IPS DF 4.7 (cell line): ENCODE results near the gene SEPTIN10.
"Not testable (repeated sequence)": the region's sequence is repeated elsewhere in the genome, so short reads cannot be mapped to it uniquely, and the experiment has no call there.

Source experiments
- DNase-seq: peaks from one replicate; pipeline ENCODE4 v3.0.0-alpha.2; 2013; ENCODE audit warnings: low spot score; ENCODE audit errors: extremely low read depth

The SEPTIN10 gene

DNA sequence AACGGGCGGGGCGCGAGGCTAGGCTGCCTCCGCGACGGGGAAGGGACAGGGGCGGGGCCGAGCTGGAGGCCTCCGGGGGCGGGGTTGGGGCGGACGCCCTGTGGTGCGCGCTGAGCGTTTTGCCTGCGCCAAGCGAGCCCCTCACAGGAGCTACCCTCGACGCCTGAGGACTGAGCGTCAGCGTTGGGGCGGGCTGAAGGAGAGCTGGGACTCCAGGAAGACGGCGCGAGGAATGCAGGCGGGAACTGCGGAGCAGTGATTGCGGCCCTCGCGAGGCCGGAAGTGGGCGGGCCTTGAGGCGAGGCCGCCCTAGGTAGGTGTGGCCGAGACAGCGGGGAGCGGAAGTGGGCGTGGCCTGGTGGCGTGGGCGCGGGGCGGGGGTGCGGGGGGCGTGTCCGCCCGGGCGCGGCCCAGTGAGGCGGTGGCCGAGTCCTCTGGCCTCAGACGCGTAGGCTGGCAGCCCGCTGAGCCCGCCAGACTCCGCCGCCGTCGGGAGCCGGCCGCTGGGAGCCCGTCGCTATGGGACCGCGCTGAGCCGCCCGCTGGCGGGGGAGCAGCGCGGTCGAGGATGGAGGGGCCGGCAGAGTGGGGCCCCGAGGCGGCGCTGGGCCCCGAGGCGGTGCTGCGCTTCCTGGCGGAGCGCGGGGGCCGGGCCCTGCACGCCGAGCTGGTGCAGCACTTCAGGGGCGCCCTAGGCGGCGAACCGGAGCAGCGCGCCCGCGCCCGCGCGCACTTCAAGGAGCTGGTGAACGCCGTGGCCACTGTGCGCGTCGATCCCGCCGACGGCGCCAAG, at the start of gene SEPTIN10, which contains the start of gene SOWAHC:
TSS of gene SEPTIN10 (minus strand) at position 45 of the 793 bp plus-strand sequence. CDS start 139 bp downstream, outside the sequence.
TSS of gene SOWAHC (plus strand) at position 443 of the 793 bp plus-strand sequence. CDS start at position 569, 126 bp downstream.
- peak; percentile 85 for DNase-seq

DNA sequence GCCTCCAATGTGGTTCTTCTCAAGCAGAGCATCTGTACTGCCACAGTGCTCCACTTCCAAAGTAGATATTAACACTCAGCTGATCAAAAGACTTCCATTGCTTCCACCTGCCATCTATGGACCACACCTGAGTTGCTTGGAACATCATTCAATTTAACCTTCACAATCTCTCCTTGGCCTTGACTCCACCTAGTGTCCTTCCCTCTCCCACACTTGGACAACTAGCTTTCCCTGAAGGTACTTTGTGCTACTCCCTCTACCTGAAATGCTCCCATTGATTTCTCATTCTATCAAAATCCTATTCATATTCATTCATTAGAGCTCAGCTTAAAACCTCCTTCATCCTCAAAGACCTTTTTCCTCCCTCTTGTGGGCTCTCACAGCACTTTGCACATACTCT, 49.1 kb upstream of the SEPTIN10 start:
- no peak for DNase-seq

DNA sequence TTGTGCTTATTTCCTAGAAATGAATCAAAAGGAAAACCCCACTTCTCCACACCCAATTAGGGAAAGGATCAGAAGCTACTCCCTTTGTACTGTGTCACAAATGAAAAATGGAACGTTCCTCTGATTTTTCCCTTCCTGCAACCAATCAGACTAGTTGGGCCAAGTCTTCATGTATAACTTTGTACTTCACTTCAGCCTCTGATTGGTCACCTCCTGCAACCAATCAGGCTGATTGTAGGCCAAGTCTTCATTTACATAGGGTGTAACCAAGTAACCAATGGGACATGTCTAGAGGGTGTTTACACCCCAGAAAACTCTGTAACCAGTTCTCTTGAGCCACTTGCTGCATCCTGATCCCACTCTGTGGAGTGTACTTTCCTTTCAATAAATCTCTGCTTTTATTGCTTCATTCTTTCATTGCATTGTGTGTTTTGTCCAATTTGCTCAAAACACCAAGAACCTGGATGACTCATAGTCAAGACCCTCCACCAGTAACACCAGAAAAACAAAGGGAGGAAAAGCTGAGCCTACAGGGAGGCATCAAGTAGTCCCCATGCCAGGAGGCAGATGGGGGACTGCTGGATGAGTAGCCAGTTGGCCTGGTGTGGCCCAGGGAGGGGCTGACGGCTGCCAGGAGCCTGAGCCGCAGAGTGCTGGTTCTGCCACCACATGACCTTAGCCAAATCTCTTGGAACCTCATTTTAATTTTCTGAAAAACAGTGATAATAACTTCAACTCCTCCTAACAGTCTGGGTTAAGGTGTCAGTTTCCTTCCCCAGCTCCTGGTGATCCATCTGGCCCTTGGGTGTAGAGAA, 46.5 kb upstream of the SEPTIN10 start:
- no peak for DNase-seq

DNA sequence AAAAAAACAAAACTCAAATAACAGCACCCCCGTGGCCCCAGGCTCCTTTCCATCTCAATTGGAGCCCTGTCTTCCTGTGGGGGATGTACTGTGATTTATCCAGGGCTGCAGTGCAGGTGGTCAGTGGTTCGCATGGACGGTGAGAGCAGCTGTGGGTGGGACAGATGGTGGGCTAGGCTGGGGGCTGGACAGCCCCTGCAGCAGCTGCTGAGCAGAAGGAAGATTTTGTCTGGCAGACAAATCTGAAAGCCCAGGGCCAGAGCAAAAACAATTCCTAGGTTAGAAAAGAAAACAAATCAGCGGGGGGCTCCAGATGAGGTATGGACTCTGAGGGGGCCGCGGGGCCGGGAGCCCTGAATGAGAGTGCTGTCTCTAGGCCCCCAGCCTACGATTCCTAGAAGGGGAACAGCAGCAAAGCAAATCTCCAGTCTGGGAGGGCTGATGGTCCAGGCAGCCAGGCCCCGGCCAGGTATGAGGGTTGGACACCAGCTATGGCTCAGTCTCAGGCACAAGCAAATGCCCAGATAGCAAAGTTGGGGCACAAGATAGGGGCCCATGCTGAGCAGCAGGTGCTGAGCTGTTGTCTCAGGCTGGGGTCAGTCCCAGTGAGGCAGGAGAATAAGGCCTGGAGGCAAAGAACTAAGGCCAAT, 45.8 kb upstream of the SEPTIN10 start:
- no peak for DNase-seq

DNA sequence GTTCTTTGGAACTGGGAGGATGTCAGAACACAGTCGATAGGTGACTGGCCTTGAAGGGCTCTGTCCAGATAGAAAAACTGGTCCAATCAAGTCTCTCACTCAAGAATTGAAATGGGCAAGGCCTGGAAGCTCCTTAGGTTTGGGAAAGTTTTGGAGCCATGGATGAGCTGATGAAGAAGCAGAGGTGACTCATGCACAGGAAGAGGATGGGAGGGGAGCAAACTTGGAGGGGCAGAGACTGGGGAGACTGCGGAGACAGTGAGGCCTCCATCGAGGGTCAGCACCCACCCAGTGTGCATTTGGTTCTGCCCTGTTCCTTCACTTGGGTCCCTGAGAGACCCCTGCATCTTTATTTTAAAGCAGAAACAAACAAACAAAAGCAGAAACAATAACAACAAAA, 41.5 kb upstream of the SEPTIN10 start:
- no peak for DNase-seq

DNA sequence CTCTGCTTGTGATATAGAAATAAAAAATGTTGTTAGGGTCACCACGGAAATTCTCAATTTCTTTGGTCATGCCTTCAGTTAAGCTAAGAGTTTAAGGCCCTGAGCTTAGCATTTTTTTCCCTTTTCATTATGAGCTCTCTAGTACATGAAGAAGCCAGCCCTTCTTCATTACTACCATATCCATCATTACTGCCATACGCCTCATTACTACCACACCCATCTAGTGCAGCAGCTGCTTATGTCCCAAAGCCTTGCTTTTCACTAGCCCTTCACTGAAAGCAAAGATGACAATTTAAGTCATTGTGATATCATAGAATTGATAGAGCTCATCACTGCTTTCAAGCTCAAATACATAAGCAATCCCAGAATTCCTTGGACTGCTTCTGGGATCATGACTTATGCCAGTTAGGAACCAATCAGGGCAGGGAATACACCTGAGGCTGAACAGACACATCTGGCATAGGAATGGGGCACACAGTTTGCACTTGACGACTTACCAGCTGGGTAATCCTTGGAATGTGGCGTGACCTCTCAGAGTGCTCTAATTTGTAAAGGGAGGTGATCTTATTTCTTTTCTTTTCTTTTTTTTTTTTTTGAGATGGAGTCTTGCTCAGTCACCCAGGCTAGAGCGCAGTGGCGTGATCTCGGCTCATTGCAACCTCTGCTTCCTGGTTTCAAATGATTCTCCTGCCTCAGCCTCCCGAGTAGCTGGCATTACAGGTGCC, 40.7 kb upstream of the SEPTIN10 start:
- DNase-seq = no peak

DNA sequence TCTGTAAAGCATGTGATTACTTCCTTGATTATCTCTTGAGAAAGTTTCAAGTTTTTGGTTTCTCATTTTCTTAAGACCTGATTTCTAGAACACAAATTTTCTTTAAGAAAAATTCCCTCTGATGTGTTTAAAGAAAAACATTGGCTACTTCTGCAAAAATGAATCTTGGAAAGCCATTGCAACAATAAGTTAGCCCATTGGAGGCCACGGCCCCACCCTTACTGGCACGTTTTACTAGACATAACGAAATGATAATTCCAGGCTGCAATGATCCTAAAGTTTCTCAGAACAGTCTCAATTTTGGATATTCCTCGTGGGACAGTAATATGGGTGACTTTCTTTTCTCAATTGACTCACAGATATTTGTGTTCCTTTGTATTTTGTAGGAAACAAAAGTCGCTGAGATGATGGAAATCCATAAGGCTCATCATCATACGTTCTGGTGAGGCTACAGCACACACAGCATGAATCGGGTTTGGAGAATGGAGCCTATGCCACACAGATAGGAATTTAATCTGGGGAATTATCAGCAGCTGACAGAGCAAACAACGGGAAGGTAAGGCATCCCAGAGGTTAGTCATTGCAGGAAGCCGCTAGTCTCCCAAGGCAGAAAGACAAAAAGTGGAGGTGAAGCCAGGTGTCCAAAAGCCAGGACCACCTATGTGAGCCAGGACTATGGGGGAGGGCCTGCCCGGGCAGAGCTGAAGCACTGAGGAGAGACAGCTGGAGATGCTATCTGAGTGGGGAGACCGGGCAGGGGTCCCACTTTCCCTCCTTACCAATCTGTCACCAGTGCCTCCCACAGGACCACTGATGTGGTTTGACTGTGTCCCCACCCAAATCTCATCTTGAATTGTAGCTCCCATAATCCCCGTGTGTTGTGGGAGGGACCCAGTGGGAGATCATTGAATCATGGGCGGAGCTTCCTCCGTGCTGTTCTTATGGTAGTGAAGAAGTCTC, 36.2 kb upstream of the SEPTIN10 start:
- DNase-seq = no peak

DNA sequence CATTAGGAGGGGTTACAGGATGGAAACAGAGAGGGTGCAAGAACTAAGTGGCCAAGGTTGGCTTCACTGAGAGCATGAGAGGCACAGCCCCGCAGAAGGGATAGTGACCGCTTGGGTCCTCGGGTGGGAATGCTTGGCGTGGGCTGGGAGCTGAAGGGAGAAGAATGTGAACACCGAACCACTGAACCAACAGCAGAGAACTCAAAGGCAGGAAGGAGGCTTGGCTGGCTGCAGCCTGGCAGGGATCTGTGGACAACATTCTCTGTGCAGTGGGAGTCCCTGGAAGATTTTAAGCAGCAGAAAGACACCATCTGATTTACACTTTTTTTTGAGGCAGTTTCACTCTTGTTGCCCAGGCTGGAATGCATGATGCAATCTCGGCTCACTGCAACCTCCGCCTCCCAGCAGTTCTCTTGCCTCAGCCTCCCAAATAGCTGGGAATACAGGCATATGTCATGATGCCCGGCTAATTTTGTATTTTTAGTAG, 34.3 kb upstream of the SEPTIN10 start:
- DNase-seq = no peak

DNA sequence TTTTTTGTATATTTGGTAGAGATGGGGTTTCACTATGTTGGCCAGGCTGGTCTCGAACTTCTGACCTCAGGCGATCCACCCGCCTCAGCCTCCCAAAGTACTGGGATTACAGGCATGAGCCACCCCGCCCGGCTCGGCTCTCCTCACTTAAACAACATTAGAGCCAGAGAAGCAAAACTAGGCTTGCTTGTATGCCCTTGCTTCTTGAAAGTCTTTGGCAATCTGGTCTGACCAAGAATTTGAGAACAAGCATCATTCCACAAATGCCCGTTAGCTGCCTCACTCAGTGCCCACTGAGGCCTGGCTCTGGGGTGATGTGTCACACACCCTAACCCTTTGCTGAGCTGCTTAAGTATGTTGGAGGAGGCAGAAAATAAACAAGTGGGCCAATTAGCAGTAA, 33.9 kb upstream of the SEPTIN10 start:
- DNase-seq = no peak

DNA sequence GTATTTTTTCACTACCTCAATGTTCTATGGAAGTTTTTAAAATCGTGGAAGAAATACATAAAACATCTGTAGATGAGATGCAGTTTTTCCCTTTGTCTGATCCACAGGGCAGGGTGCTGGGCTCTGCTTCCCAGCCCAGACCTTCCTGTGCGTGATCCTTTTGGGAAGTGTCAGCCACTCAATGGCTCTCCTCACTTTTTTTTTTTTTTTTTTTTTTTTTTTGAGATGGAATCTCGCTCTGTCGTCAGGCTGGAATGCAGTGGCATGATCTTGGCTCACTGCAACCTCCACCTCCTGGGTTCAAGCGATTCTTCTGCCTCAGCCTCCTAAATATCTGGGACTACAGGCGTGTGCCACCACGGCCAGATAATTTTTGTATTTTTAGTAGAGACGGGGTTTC, 33.2 kb upstream of the SEPTIN10 start:
- no peak for DNase-seq

DNA sequence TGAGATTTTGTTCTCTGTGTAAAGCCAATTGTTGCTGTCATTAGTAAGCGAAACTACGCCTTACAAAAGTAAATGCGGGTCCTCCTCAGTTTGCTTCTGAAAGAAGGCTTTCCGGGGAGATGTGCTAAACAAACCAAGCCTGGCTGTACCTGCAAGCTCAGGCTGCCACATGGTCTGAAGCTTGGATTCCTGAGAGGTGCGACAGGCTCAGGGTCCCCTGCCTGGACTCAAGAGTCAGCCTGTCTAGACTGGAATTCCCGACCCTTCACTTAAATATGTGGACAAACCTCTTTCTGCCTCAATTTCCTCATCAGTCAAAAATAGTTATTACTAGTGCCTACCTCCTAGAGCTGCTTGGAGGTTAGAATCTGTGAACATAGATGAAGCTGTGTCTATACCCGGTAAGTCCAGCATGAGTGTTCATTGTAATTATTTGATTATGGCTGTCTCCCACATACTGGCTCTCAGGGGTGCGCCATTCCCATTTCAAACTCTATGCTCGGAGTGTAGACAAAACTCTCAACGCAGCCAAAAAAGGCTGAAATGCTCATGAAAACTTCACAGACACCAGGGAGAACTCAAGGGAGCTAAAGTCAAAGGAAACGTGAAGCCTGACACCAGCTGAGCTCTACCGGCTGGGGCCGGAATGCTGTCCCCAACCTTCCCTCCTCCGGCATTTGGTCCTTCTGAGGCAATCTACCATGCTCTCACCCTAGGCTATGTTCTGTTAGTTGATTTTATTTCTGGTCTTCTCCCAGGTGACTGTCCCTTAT, 31.8 kb upstream of the SEPTIN10 start:
- DNase-seq = no peak

DNA sequence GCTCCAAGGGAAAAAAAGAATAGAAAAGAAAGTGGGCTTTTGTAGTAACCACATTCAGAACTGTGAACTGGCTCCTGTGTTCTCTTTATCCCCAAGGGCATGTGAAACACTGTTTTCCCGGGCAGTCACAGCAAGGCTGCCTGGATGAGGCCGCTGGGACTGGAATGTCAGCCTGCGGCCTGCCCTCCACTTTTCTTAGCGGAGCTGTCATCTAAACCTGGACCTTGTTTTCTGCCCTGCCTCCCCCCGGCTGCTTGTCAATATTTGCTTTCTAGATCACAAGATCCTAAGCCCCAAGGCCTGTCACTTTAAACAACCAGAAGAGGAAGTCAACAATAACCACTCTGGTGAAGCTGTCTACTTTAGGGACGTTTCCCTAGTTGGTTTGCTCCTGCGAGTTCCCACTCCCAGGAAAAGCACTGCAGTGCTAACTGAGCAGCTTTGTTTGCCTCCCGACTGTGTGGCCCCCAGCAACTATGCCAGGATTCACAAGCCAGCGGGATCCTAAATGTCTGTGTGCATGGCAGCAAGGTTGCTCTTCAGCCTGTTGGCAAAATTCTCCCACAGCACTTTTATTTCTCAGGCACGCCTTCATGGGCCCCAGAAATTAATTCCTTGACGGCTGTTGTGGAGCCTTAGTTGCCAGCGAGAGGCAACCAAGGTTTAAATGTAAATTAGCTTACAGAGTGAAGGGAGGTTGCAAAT, 31.0 kb upstream of the SEPTIN10 start:
- DNase-seq = no peak

DNA sequence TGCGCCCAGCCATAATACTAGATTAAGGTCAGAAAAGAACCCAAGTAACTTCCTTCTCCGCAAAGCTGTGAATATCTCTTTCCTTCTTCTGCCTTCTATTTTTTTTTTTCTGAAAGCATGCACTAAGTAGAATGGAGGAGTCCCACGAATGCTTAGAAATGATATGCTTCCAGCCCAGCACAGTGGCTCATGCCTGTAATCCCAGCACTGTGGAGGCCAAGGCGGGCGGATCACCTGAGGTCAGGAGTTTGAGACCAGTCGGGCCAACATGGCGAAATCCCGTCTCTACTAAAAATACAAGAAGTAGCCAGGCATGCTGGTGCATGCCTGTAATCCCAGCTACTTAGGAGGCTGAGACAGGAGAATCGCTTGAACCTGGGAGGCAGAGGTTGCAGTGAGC, 26.2 kb upstream of the SEPTIN10 start:
- DNase-seq = not testable (repeated sequence)

DNA sequence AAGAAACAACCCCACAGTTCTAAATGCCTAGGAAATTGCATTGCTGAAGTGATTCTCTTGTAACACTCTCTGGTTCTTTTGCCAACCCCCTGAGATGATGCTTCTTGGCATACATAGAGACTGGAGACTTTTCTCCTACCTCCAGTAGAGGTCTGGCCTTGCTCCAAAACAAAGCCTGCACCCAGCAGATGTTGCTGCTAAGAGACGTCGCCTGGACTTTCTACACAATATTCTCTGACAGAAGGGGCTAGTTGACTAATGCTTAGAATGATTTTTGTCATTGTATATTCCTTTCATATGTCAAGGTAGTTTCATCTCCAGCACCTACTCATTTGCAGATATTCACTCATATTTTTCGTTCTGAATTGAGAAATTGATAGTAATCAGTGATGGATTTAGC, 25.0 kb upstream of the SEPTIN10 start:
- DNase-seq = no peak

DNA sequence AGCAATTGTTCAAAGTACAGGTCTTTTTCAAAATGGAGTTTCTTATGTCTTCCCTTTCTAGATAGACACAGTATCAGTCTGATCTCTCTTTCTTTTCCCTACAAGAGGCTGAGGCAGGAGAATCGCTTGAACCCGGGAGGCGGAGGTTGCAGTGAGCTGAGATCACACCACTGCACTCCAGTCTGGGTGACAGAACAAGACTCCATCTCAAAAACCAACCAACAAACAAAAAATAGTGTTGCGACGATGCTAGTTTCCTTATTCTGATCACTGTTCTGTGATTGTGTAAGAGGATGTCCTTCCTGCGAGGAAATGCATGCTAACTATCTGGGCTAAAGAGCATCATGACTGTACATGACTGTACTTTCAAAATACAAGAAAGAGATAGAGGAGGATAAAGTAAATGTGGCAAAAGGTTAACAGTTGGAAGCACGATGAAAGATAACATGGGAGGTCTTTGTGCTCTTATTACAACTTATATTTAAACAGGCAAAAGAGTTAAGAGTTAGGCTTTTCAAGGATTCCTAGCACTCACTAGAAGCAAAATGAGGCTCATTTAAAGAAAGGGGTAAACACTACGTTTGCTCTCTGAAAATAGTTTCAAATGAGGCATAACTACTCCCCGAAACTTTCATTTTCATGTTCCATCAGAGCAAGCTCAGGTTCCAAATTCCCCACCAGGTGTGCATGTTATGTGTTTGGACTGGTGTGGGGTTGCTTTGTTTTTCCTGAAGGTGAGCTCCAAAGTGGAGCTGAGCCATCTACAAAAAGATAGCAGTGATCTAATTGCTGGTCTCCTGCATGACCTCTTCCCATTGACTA, 24.2 kb upstream of the SEPTIN10 start:
- DNase-seq = no peak

DNA sequence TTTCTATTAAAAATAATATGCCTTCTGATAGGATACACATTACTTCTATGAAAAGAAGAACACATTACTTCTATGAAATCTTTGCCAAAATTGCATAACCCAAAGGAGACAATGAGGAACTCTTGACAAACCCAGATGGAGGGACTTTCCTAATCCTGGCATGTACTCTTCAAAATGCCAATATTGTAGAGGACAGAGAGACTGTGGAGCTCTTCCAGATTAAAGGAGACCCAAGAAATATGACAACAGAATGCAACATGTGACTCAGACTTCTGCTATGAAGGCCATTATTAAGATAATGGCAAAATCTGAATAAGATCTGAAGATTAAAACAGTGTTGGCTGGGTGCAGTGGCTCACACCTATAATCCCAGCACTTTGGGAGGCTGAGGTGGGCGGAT, 22.6 kb upstream of the SEPTIN10 start:
- no peak for DNase-seq

DNA sequence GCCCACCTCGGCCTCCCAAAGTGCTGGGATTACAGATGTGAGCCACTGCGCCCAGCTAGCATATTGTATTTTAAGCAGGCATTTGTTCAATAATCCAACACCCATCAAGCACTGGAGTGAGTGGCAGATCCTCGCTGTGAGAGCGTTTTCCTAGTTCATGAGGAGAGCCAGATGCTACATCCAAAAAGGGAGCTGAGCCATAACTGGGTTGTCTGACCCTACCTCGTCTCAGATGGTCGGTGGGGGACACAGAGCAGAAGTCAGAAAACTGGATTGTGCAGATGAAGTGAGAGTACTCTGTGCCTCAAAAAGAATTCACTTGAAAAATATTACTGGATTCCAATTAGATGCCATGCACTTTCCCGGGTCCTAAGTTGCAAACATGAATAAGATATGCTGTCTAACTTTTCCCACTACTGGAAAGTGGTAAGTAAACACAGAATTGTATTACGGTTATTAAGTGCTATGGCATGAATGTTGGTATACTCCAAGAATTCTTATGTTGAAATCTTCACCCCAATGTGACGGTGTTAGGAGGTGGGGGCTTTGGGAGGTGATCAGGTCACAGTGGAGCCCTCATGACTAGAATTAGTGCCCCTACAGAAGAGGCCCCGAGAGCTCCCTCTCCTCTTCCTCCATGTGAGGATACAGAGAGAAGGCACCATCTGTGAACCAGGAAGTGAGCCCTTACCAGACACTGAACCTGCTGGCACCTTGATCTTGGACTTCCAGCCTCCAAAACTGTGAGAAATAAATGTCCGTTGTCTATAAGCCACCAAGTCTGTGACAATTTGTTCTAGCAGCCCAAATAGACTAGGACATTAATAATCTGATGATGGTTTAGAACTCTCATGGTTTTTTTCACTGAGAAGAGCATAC, 21.9 kb upstream of the SEPTIN10 start:
- DNase-seq = no peak
